ENCODE results near the gene VWA3A. TPM values are rescaled to one million over a fixed set of nuclear protein-coding genes. Genes with fewer than 3 reads are reported as not detected.
"Not testable (repeated sequence)": the region's sequence is repeated elsewhere in the genome, so short reads cannot be mapped to it uniquely, and the experiment has no call there.

Gene VWA3A
- not detected for total RNA-seq
- long read RNA-seq, partial matches to known transcripts, result 1 of 1 reads
- long read RNA-seq, other reads (novel, unspliced or antisense), result 0 of 1 reads

GRCh38 chr16:22092143-22092933 is at the start of gene VWA3A:
Gene VWA3A, plus strand, starts transcription at chr16:22092541. Its CDS starts 97 bp downstream, at chr16:22092638.
- DNase-seq (ENCODE audit: low spot score), result no peak
- intact Hi-C loops (cut with DNase I), result no loop called here

GRCh38 chr16:22043882-22044281 is 48.5 kb upstream of the VWA3A start:
- intact Hi-C loops (cut with DNase I); DNase-seq (ENCODE audit: low spot score): not testable (repeated sequence)

- intact Hi-C loops (cut with DNase I); DNase-seq (ENCODE audit: low spot score): not testable (repeated sequence)
These were observed 46.5 kb upstream of the VWA3A start for GRCh38 chr16:22045888-22046287.

- intact Hi-C loops (cut with DNase I), result no loop called here
- no peak for DNase-seq (ENCODE audit: low spot score)
These were observed 41.4 kb upstream of the VWA3A start for GRCh38 chr16:22050963-22051362.

GRCh38 chr16:22052980-22053379 is 39.4 kb upstream of the VWA3A start:
- intact Hi-C loops (cut with DNase I), result no loop called here
- DNase-seq (ENCODE audit: low spot score), result no peak

GRCh38 chr16:22053921-22054341 is 38.4 kb upstream of the VWA3A start:
- no peak for DNase-seq (ENCODE audit: low spot score)
- intact Hi-C loops (cut with DNase I), result no loop called here

- intact Hi-C loops (cut with DNase I), result no loop called here
- DNase-seq (ENCODE audit: low spot score), result no peak
These were observed 37.3 kb upstream of the VWA3A start for GRCh38 chr16:22054847-22055590.

GRCh38 chr16:22055881-22056280 is 36.5 kb upstream of the VWA3A start:
- intact Hi-C loops (cut with DNase I), result no loop called here
- no peak for DNase-seq (ENCODE audit: low spot score)

GRCh38 chr16:22063888-22064467 is 28.4 kb upstream of the VWA3A start:
- intact Hi-C loops (cut with DNase I), result no loop called here
- DNase-seq (ENCODE audit: low spot score), result no peak

- no peak for DNase-seq (ENCODE audit: low spot score)
- intact Hi-C loops (cut with DNase I), result no loop called here
These were observed 27.1 kb upstream of the VWA3A start for GRCh38 chr16:22065252-22065651.

GRCh38 chr16:22070361-22071330 is 21.7 kb upstream of the VWA3A start:
- intact Hi-C loops (cut with DNase I), result no loop called here
- DNase-seq (ENCODE audit: low spot score), result no peak

- intact Hi-C loops (cut with DNase I), result no loop called here
- DNase-seq (ENCODE audit: low spot score), result no peak
These were observed 20.9 kb upstream of the VWA3A start for GRCh38 chr16:22071331-22071910.

GRCh38 chr16:22073350-22073749 is 19.0 kb upstream of the VWA3A start:
- intact Hi-C loops (cut with DNase I), result no loop called here
- no peak for DNase-seq (ENCODE audit: low spot score)

- intact Hi-C loops (cut with DNase I), result loop anchor here (5.0 kb wide), 1 partner anchor 112 kb away; no protein-coding TSS in a partner anchor
- DNase-seq (ENCODE audit: low spot score), result no peak
These were observed 17.1 kb upstream of the VWA3A start for GRCh38 chr16:22075043-22075757.

GRCh38 chr16:22075776-22076175 is 16.6 kb upstream of the VWA3A start:
- intact Hi-C loops (cut with DNase I), result loop anchor here (5.0 kb wide), 1 partner anchor 112 kb away; no protein-coding TSS in a partner anchor
- no peak for DNase-seq (ENCODE audit: low spot score)

GRCh38 chr16:22077700-22078313 is 14.5 kb upstream of the VWA3A start:
- intact Hi-C loops (cut with DNase I), result loop anchor here (1.0 to 5.0 kb wide), 2 partner anchors 78 to 109 kb away; no protein-coding TSS in a partner anchor
- no peak for DNase-seq (ENCODE audit: low spot score)

- intact Hi-C loops (cut with DNase I), result loop anchor here (5.0 kb wide), 1 partner anchor 109 kb away; no protein-coding TSS in a partner anchor
- no peak for DNase-seq (ENCODE audit: low spot score)
These were observed 13.7 kb upstream of the VWA3A start for GRCh38 chr16:22078656-22079055.

- DNase-seq (ENCODE audit: low spot score), result no peak
- intact Hi-C loops (cut with DNase I), result no loop called here
These were observed 11.3 kb upstream of the VWA3A start for GRCh38 chr16:22081050-22081449.
